HG03520 (cell line): ENCODE measurements around the gene SNRNP70.
"Not testable (repeated sequence)": the region's sequence is repeated elsewhere in the genome, so short reads cannot be mapped to it uniquely, and the experiment has no call there.

Experiments
- ATAC-seq: cut with Tn5 transposase; IDR thresholded peaks from one replicate; pipeline ENCODE4 v1.9.1; 2021; ENCODE audit warnings: mild to moderate bottlenecking, moderate library complexity; ENCODE audit not compliant: unreplicated experiment

The SNRNP70 gene

DNA sequence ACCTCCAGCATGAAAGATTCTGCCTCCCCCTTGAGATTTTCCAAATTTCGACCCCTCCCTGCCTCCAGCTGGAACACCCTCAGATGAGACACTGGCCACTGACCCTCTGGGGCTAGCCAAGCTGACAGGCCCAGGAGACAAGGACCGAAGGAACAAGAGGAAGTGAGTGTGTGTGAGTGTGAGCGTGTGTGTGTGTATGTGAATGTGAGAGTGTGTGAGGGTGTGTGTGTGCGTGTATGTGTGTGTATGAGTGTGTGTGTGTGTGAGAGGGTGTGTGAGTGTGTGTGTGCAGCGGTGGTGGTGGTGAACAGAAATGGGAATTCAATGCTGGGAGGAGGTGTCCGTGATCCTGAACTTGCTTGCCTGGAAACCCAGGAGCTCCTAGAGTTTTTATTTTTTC lies 56.1 kb downstream of the SNRNP70 start:
- ATAC-seq: no peak

DNA sequence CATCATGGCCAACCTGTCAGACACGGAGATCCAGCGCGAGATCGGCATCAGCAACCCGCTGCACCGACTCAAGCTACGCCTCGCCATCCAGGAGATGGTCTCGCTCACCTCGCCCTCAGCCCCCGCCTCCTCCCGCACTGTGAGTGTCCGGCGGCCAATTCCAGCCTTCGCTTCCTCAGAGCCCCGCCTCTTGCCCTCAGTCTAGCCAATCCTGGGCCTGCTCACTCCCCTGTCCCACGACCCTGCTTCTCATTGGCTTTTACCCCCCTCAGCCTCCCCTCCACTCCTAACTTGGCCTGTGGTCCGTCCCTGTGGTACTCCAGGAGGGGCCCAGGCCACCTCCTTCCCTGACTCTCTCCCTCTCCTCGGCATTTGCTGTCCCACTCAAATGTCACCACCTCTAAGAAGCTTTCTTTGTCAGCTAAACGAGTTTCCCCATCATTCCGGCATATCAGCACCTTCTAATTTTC lies 57.6 kb downstream of the SNRNP70 start:
- ATAC-seq: no peak

DNA sequence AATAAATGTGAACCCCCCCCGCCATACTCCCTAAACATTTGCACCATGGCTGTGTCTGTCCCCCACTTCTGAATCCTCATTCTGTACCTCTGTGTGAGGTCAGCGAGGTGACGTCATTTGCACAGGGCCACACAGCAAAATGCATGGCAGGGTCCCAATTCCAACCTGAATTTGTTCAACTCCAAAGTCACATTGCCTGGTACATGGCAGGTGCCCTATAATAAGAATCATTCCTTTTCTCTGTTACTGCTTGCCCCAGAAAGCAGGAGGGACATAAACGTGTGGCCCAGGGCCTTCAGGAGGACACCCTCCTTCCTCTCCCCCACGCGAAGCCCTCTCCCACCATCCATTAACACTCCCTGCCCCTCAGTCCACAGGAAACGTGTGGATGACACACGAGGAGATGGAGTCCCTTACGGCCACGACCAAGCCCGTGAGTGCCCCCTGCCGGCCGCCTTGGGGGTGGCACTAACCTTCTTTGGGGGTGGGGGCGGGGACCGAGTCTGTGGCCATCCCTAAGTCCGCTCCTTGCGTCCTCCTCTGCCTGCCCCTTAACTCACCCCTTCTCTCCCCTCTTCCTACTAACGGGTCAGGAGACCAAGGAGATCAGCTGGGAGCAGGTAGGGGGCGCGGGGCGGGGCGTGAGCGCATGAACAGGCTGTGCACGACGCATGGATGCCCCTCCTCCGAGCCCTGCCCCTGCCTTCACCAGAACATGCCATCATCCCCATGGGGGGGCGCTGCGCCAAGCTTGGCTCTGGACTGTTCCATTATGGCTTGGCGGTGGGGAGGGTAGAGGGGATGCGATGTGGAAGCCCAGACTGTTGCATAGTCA lies 60.5 kb downstream of the SNRNP70 start:
- ATAC-seq: no peak

DNA sequence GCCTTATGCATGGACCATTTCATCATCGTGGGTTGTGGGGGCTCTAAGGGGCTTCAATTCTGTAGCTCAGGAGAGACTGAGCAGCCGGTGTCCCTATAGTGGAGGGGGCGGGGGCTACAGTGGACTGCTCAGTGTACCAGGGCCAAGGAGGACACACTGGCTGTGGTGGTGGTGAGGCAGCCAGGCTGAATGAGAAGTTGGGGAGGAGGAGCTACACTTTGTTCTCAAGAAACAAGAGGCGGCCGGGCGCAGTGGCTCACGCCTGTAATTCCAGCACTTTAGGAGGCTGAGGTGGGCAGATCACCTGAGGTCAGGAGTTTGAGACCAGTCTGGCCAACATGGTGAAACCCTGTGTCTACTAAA lies 61.1 kb downstream of the SNRNP70 start:
- not testable (repeated sequence) for ATAC-seq

GRCh38 chr19:49148044-49148682 lies 62.9 kb downstream of the SNRNP70 start:
- ATAC-seq: no peak

DNA sequence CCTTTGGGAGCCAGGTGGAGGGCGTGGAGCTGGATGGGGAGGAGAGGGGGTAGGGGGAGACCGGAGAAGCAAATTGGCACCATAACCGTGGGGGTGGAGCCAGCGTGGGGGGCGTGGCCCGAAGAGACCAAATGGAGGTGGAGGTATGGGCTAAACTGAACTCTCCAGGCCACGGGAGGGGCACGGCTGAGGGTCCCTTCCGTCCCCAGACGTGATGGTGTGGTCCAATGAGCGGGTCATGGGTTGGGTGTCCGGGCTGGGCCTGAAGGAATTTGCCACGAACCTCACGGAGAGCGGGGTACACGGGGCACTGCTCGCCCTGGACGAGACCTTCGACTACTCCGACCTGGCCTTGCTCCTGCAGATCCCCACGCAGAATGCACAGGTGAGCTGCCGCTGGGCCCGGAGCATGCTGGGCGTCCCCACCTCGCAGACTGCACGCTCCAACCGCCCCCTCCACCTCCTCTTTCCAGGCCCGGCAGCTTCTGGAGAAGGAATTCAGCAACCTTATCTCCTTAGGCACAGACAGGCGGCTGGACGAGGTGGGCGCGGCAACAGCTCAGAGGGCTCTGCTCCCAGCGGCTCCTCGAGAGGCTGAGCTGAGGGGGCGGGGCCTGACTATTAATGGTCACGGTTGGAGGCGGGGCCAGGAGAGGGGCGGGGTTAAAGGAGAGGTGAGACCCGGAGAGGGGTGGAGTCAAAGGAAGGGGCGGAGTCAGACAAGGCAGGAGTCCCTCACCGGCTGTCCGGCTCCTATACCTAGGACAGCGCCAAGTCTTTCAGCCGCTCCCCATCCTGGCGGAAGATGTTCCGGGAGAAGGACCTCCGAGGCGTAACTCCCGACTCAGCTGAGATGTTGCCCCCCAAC lies 63.8 kb downstream of the SNRNP70 start:
- ATAC-seq: no peak

DNA sequence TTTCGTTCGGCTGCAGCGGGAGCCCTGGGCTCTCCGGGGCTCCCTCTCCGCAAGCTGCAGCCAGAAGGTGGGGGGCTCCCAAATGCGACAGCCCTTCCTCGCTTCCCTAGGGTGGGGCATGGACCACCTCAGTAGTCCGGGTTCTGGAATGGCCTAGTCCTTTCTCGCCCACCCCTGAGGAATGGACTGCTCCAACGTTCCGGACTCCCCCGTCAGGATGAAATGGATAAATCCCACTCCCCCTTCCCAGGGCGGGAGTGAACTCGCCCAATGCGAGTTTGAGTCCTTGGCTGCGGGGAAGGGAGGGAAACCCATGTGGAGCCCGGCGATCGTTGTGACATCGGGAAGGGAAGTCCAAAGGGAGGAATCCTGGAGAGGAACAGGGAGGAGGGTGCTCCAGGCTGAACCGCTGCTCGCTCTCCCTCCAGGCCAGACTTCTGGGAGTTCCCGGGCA lies 64.4 kb downstream of the SNRNP70 start:
- ATAC-seq: no peak

DNA sequence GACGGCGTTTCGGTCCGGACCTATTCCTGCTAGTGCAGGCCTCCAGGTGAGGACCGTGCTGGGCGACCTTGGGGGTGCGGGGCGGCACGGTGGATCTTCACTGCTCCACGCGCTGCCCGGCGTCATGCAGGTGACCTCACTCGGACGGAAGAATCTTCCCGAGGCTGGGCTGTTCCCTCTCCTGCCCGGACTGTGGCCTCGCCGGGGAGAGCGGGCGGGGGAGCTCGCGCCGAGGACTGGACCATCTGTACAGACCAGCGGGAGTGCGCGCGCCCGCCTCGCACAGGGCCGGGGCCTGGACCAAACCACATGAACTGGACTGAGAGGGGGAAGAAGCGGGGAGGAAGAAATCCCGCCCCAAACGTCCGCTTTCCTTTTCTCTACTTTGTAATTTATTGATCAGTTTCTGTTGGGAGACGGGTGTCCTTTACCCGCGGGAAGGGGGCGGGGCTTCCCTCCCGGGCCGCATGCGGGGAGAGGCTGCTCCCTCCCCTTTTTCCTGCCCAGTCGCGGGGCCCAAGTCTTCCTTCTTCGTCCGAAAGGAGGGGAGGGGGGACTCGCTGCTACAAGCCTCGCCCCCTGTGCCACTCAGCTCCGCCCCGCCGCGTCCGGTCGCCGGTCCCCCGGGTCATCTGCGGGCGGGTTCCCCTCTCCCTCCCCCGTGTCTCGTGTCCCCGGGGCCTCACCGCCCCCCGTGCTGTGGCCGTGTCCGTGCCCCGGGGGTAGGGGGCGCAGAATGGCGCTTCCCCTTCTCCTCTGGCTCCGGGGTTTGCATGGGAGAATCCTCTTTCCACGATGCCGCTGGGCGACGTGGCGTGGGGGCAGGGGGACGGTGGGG lies 65.1 kb downstream of the SNRNP70 start:
- no peak for ATAC-seq

- ATAC-seq: no peak
Measured at GRCh38 chr19:49150944-49151243, 65.6 kb downstream of the SNRNP70 start.

- no peak for ATAC-seq
Measured at GRCh38 chr19:49151267-49152118, 66.2 kb downstream of the SNRNP70 start.

GRCh38 chr19:49152119-49152550 lies 66.9 kb downstream of the SNRNP70 start:
- ATAC-seq: no peak

DNA sequence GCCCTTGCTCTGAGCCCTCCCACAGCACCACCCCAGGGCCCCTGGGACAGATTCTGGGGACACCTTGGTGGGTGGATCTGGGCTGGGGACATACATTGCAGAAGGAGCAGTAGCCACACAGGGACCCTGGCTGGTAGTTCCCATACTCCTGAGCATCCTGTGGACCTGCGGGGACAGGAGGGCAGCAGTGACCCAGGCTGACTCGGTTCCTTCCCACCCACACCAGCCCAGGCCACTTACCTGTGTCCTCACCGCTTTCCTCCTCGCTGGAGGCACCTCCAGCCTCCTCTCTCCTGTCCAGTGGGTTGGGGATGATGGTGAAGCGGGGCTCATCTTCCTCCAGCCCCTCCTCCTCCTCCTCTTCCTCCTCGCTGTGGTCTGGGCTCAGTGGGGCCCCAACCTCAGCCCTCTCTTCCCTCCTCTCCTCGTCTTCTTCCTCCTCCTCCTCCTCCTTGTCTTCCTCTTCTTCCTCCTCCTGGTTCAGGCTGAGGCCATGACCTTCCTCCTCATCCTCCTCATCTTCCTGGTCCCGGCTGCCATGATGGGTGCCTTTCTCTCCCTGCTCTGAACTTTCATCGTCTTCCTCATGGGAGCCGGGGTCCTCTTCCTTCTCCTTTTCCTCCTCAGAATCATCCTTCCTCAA lies 68.0 kb downstream of the SNRNP70 start:
- ATAC-seq: no peak

GRCh38 chr19:49154279-49154678 lies 69.0 kb downstream of the SNRNP70 start:
- no peak for ATAC-seq

GRCh38 chr19:49155005-49155819 lies 70.0 kb downstream of the SNRNP70 start, which contains the start of gene HRC:
TSS of gene HRC (minus strand) at chr19:49155396. CDS start at chr19:49155237, 159 bp downstream.
- ATAC-seq: no peak

- no peak for ATAC-seq
Measured at GRCh38 chr19:49155820-49156346, 70.6 kb downstream of the SNRNP70 start.

- no peak for ATAC-seq
Measured at GRCh38 chr19:49157445-49158224, 72.4 kb downstream of the SNRNP70 start, which contains the start of gene TRPM4. TSS of gene TRPM4 (plus strand) at chr19:49157792. CDS start at chr19:49157867, 75 bp downstream.
